Endothelial cell of umbilical vein (primary cell): ENCODE results near the gene MBOAT1. TPM values are rescaled to one million over a fixed set of nuclear protein-coding genes. Genes with fewer than 3 reads are reported as not detected.

Experiments
- BruUV-seq: library from RNA; stranded (reverse); fragments of 400-500 nt; replicated peaks from 2 replicates; lab custom pipeline; 2021; lab: Mats Ljungman, UMichigan
- CTCF ChIA-PET: fragments of 300-600, 350-600 bp; sonication (Branson Sonifier 250); formaldehyde crosslinking; loops from one replicate; lab custom pipeline; 2021; ENCODE audit warnings: antibody characterized with exemption, inconsistent platforms; lab: Charles Lee
- POLR2A ChIA-PET: fragments of 300-600, 350-600 bp; sonication (Branson Sonifier 250); formaldehyde crosslinking; loops from one replicate; lab custom pipeline; 2021; ENCODE audit warnings: antibody characterized with exemption, inconsistent platforms; lab: Charles Lee
- DNase-seq: peaks from one replicate; pipeline ENCODE4 v3.0.0-alpha.2; 2011; ENCODE audit warnings: low read depth, low spot score
- FAIRE-seq: peaks from 2 replicates; lab custom pipeline; 2011; peaks lifted over from hg19 to GRCh38; lab: Jason Lieb, UNC
- H2AFZ ChIP-seq: 2 replicates; pipeline ENCODE4 v1.6.0; 2012; ENCODE audit warnings: low read depth, low read length, control low read depth, inconsistent platforms
- H3K27ac ChIP-seq: 2 replicates; pipeline ENCODE4 v1.5.1; 2011; ENCODE audit warnings: low read depth, mild to moderate bottlenecking, control low read depth, low read length, moderate library complexity; ENCODE audit not compliant: insufficient read depth
- H3K27me3 ChIP-seq, 2 experiments: 2 replicates each; pipeline versions ENCODE4 v1.6.0 to v1.6.1; 2011; ENCODE audit warnings: low read length in 2 of 2, mixed read lengths in 1 of 2; ENCODE audit not compliant: control insufficient read depth in 2 of 2, insufficient read depth in 2 of 2
- H3K36me3 ChIP-seq, 2 experiments: 2 replicates in 1 of 2; 3 replicates in 1 of 2; pipeline ENCODE4 v1.5.1; 2011; ENCODE audit warnings: low read length in 2 of 2, mild to moderate bottlenecking in 1 of 2, moderate library complexity in 1 of 2; ENCODE audit not compliant: control insufficient read depth in 2 of 2, insufficient read depth in 2 of 2; ENCODE audit errors: extremely low read depth in 1 of 2
- H3K4me1 ChIP-seq: 3 replicates; pipeline ENCODE4 v1.5.1; 2011; ENCODE audit warnings: mild to moderate bottlenecking, low read length; ENCODE audit not compliant: control insufficient read depth, insufficient read depth; ENCODE audit errors: extremely low read depth
- H3K4me2 ChIP-seq: 2 replicates; pipeline ENCODE4 v1.6.1; 2011; ENCODE audit warnings: low read length, control low read depth, mixed read lengths; ENCODE audit not compliant: insufficient read depth
- H3K4me3 ChIP-seq, 3 experiments: fragments of 200-600 bp in 1 of 3; sonication (generic), shearing (Covaris generic) in 1 of 3; replicated peaks in 1 of 3; 2 replicates each; pipeline ENCODE4 v1.5.1; 2011 to 2016; ENCODE audit warnings: control low read depth in 3 of 3, low read length in 3 of 3, mild to moderate bottlenecking in 2 of 3, inconsistent platforms in 1 of 3, low read depth in 1 of 3, moderate library complexity in 1 of 3; ENCODE audit not compliant: insufficient read depth in 1 of 3
- H3K79me2 ChIP-seq: 2 replicates; pipeline ENCODE4 v1.6.0; 2012; ENCODE audit warnings: low read length, inconsistent platforms; ENCODE audit not compliant: control insufficient read depth, insufficient read depth
- H3K9ac ChIP-seq: replicated peaks from 2 replicates; pipeline ENCODE3; 2011; ENCODE audit warnings: low read length, control low read depth; ENCODE audit not compliant: insufficient read depth; ENCODE audit errors: extremely low read depth
- H3K9me1 ChIP-seq: replicated peaks from 3 replicates; pipeline ENCODE4 v1.6.0; 2011; ENCODE audit warnings: mild to moderate bottlenecking, low read length; ENCODE audit not compliant: control insufficient read depth, insufficient read depth; ENCODE audit errors: extremely low read depth
- H3K9me3 ChIP-seq: replicated peaks from 2 replicates; pipeline ENCODE4 v1.5.1; 2012; ENCODE audit warnings: low read length, inconsistent platforms; ENCODE audit not compliant: control insufficient read depth, insufficient read depth
- H4K20me1 ChIP-seq: replicated peaks from 2 replicates; pipeline ENCODE3; 2011; ENCODE audit warnings: mild to moderate bottlenecking, low read length; ENCODE audit not compliant: control insufficient read depth, insufficient read depth; ENCODE audit errors: extremely low read depth
- EZH2 ChIP-seq: IDR thresholded peaks from 2 replicates; pipeline ENCODE4 v1.6.1; 2012; ENCODE audit warnings: borderline replicate concordance, low read depth, mild to moderate bottlenecking, moderate library complexity, low read length, inconsistent platforms; ENCODE audit not compliant: severe bottlenecking
- FOS ChIP-seq: IDR thresholded peaks from 2 replicates; pipeline ENCODE4 v1.6.1; 2011; ENCODE audit warnings: mild to moderate bottlenecking, low read length, moderate library complexity, borderline replicate concordance; ENCODE audit not compliant: insufficient read depth
- GATA2 ChIP-seq: IDR thresholded peaks from 2 replicates; pipeline ENCODE4 v1.7.0; 2011; ENCODE audit warnings: low read depth, mild to moderate bottlenecking, moderate library complexity, mixed read lengths, low read length; ENCODE audit not compliant: insufficient read length, insufficient read depth
- JUN ChIP-seq: IDR thresholded peaks from 2 replicates; pipeline ENCODE4 v1.6.1; 2011; ENCODE audit warnings: borderline replicate concordance, low read depth; ENCODE audit not compliant: insufficient read length, insufficient read depth
- MYC ChIP-seq: IDR thresholded peaks from one replicate; pipeline ENCODE4 v1.6.1; 2011; ENCODE audit warnings: mild to moderate bottlenecking, low read depth, low read length
- POLR2A ChIP-seq: IDR thresholded peaks from 2 replicates; pipeline ENCODE4 v1.6.1; 2012; ENCODE audit warnings: low read depth, mild to moderate bottlenecking, control low read depth, low read length
- POLR2AphosphoS5 ChIP-seq: IDR thresholded peaks from 2 replicates; pipeline ENCODE4 v1.6.1; 2012; ENCODE audit warnings: low read depth, mild to moderate bottlenecking, control low read depth, low read length, moderate library complexity; ENCODE audit not compliant: insufficient read depth
- dilution Hi-C: fragments of 300-500 bp; cut with MboI; formaldehyde crosslinking; loops from one replicate; pipeline ENCODE4 v1.15.0; 2019; ENCODE audit warnings: low sequenced_read_pairs; ENCODE audit not compliant: extremely low pct_ligation_motif_present
- intact Hi-C: fragments of 100-400 bp; cut with micrococcal nuclease; formaldehyde crosslinking; loops from one replicate; pipeline ENCODE4 v1.10.0; 2022
- polyA plus RNA-seq, 4 experiments: library from polyadenylated mRNA; depleted of rRNA in 3 of 4; stranded (reverse) in 3 of 4; unstranded in 1 of 4; fragments of >200 nt; gene quantifications; 2 replicates each; pipeline versions ENCODE4 v1.2.1 to v1.2.3, GENCODE V29; 2011 to 2012; ENCODE audit warnings: missing spikeins in 1 of 4
- total RNA-seq: library from RNA; stranded (reverse); gene quantifications from 2 replicates; pipeline ENCODE4 v1.2.3, GENCODE V29; 2021
- TF ChIP-seq, protein P1 (sequence below): IDR thresholded peaks from 2 replicates; pipeline ENCODE4 v1.6.1; 2011; ENCODE audit not compliant: insufficient read depth, insufficient read length
- TF ChIP-seq, protein P2 (sequence below), 2 donors: IDR thresholded peaks; 1 replicate in 1 of 2; 2 replicates in 1 of 2; pipeline ENCODE4 v1.5.1; 2011; ENCODE audit warnings: low read length in 2 of 2, mild to moderate bottlenecking in 2 of 2, moderate library complexity in 2 of 2, control low read depth in 1 of 2, inconsistent platforms in 1 of 2, low read depth in 1 of 2; ENCODE audit not compliant: insufficient read depth in 1 of 2; ENCODE audit errors: extremely low read depth in 1 of 2

MBOAT1 gene
- total and polyA plus RNA-seq, 2 donors (not counting 3 experiments of a cell fraction or from before 2014, with no cell fraction given) = 2.1 to 5.4 TPM

DNA sequence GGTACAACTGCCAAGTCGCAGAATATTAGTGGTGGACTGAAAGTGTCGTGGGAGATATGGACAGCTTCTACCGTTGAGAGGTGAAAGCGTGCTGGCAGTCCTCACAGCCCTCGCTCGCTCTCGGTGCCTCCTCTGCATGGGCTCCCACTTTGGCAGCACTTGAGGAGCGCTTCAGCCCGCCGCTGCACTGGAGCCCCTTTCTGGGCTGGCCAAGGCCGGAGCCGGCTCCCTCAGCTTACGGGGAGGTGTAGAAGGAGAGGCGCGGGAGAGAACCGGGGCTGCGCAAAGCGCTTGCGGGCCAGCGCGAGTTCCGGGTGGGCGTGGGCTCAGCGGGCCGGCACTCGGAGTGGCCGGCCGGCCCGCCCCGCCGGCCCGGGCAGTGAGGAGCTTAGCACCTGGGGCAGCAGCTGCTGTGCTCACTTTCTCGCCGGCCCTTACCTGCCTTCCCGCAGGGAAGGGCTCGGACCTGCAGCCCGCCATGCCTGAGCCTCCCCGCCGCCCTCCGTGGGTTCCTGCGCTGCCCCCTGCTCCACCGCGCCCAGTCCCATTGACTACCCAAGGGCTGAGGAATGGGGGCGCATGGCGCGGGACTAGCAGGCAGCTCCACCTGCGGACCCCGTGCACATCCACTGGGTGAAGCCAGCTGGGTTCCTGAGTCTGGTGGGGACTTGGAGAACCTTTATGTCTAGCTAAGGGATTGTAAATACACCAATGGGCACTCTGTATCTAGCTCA is 47.2 kb upstream of the MBOAT1 start:
- no peaks in the 10 kb centered on the region for H3K27me3 ChIP-seq
- no peak overlapping the region for H3K4me2 ChIP-seq
- TF ChIP-seq MYC = no peak
- TF ChIP-seq JUN = no peak
- no peak for TF ChIP-seq GATA2
- TF ChIP-seq, protein P1, sequence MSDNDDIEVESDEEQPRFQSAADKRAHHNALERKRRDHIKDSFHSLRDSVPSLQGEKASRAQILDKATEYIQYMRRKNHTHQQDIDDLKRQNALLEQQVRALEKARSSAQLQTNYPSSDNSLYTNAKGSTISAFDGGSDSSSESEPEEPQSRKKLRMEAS = no peak
- TF ChIP-seq POLR2A = no peak
- TF ChIP-seq POLR2AphosphoS5 = no peak
- TF ChIP-seq, protein P2, sequence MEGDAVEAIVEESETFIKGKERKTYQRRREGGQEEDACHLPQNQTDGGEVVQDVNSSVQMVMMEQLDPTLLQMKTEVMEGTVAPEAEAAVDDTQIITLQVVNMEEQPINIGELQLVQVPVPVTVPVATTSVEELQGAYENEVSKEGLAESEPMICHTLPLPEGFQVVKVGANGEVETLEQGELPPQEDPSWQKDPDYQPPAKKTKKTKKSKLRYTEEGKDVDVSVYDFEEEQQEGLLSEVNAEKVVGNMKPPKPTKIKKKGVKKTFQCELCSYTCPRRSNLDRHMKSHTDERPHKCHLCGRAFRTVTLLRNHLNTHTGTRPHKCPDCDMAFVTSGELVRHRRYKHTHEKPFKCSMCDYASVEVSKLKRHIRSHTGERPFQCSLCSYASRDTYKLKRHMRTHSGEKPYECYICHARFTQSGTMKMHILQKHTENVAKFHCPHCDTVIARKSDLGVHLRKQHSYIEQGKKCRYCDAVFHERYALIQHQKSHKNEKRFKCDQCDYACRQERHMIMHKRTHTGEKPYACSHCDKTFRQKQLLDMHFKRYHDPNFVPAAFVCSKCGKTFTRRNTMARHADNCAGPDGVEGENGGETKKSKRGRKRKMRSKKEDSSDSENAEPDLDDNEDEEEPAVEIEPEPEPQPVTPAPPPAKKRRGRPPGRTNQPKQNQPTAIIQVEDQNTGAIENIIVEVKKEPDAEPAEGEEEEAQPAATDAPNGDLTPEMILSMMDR (IDR thresholded peaks at IDR 0.05; ENCODE audit: extremely low read depth in 1 of 2, insufficient read depth in 1 of 2, low read depth in 1 of 2, low read length in 2 of 2) = no peak
- TF ChIP-seq FOS = no peak
- no peak for TF ChIP-seq EZH2
- dilution Hi-C loops = no loop called here
- H2AFZ ChIP-seq = no peak overlapping the region
- no peak overlapping the region for H3K9ac ChIP-seq
- no peaks in the 10 kb centered on the region for H4K20me1 ChIP-seq
- BruUV-seq = no TSS peak
- no peaks in the 10 kb centered on the region for H3K4me1 ChIP-seq
- no peaks in the 10 kb centered on the region for H3K9me3 ChIP-seq
- CTCF ChIA-PET = interaction anchor here (1.2 kb wide), 1 partner anchor 11 kb away, joined by 3 read pairs; no protein-coding TSS in a partner anchor
- no peaks in the 10 kb centered on the region for H3K79me2 ChIP-seq
- no peak for FAIRE-seq
- no peak overlapping the region for H3K4me3 ChIP-seq
- H3K9me1 ChIP-seq = no peaks in the 10 kb centered on the region
- H3K36me3 ChIP-seq = no peaks in the 10 kb centered on the region
- H3K27ac ChIP-seq = no peak overlapping the region
- intact Hi-C loops = no loop called here
- no peak for DNase-seq
- POLR2A ChIA-PET = no interaction called here
